NT2/D1 (cell line): Measurements from ENCODE around the gene GABBR2.

Experiments used
- YY1 ChIP-seq: IDR thresholded peaks from 2 replicates; pipeline ENCODE4 v1.6.1; 2011; ENCODE audit not compliant: insufficient read length, insufficient read depth
- ZNF274 ChIP-seq: IDR thresholded peaks from 2 replicates; pipeline ENCODE4 v1.6.1; 2011; ENCODE audit warnings: mild to moderate bottlenecking, low read depth, low read length

DNA sequence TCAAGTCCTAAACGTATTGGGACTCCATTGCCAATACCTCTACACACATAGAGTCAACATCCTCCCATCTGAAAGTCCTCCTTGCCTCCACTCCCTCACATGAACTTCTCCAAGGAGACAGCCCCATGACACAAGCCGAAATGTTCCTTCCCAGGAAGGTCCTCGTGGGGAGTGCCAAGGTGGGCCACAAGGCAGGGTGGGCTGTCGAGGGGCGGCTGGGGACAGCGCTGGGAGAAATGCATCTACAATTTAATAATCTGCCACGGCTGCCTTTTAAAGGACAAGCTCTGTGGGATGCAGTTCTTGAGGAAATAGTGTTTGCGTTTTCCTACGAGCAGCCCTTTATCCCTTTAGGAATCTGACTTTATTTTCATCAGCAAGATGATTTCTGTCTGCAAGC lies 138.7 kb downstream of the GABBR2 start:
- no peak for TF ChIP-seq ZNF274
- no peak for TF ChIP-seq YY1
